ENCODE results near the gene STON1. TPM values are rescaled to one million over a fixed set of nuclear protein-coding genes. Genes with fewer than 3 reads are reported as not detected.

Gene STON1
- total RNA-seq, 2 experiments from 2014 or later = 1.3 TPM

- POLR2A ChIA-PET = no interaction called here
- Mint-ChIP-seq H3K4me3 (no peak overlapping the region), H3K27ac (no peak overlapping the region), H3K27me3 (no peaks in the 10 kb centered on the region), H3K9me3 (no peaks in the 10 kb centered on the region), H3K4me1 (ENCODE audit: low read depth) (no peaks in the 10 kb centered on the region), H3K36me3 (ENCODE audit: low read depth) (no peaks in the 10 kb centered on the region)
- Histone ChIP-seq H3K36me3 (ENCODE audit: insufficient read depth, low read length) (no peaks in the 10 kb centered on the region), H3K4me3 (ENCODE audit: low read length) (no peak overlapping the region), H3K27ac (ENCODE audit: low read depth in 1 of 2, low read length in 2 of 2) (no peak overlapping the region), H3K4me1 (ENCODE audit: insufficient read depth, low read length) (no peaks in the 10 kb centered on the region), H3K9me3 (ENCODE audit: control insufficient read depth in 1 of 2, insufficient read depth in 1 of 2, low read length in 2 of 2) (no peaks in the 10 kb centered on the region), H3K27me3 (ENCODE audit: control insufficient read depth in 1 of 2, insufficient read depth in 2 of 2, low read length in 2 of 2) (no peaks in the 10 kb centered on the region)
- CTCF ChIA-PET = no interaction called here
- ATAC-seq (ENCODE audit: poor library complexity) (no peak), DNase-seq (no peak)
- intact Hi-C loops (cut with DNase I, micrococcal nuclease) = no loop called here
- TF ChIP-seq CTCF (IDR thresholded peaks at IDR 0.05) = no peak
Observed at GRCh38 chr2:48566592-48567310, 36.8 kb downstream of the STON1 start.

- Mint-ChIP-seq H3K4me3 (no peak overlapping the region), H3K27ac (no peak overlapping the region), H3K36me3 (ENCODE audit: low read depth) (no peaks in the 10 kb centered on the region), H3K9me3 (no peaks in the 10 kb centered on the region), H3K4me1 (ENCODE audit: low read depth) (no peaks in the 10 kb centered on the region), H3K27me3 (no peaks in the 10 kb centered on the region)
- ATAC-seq (ENCODE audit: poor library complexity) (no peak), DNase-seq (no peak)
- no peaks in the 10 kb centered on the region for H3K27me3 ChIP-seq (ENCODE audit: control insufficient read depth in 1 of 2, insufficient read depth in 2 of 2, low read length in 2 of 2)
- H3K4me1 ChIP-seq (ENCODE audit: insufficient read depth, low read length) = no peaks in the 10 kb centered on the region
- H3K27ac ChIP-seq (ENCODE audit: low read depth in 1 of 2, low read length in 2 of 2) = no peak overlapping the region
- CTCF ChIA-PET = no interaction called here
- POLR2A ChIA-PET = no interaction called here
- no peaks in the 10 kb centered on the region for H3K9me3 ChIP-seq (ENCODE audit: control insufficient read depth in 1 of 2, insufficient read depth in 1 of 2, low read length in 2 of 2)
- intact Hi-C loops (cut with DNase I, micrococcal nuclease) = no loop called here
- H3K36me3 ChIP-seq (ENCODE audit: insufficient read depth, low read length) = no peaks in the 10 kb centered on the region
- H3K4me3 ChIP-seq (ENCODE audit: low read length) = no peak overlapping the region
- no peak for TF ChIP-seq CTCF (IDR thresholded peaks at IDR 0.05)
Observed at GRCh38 chr2:48567671-48568070, 37.7 kb downstream of the STON1 start.

GRCh38 chr2:48568547-48568946 is 38.6 kb downstream of the STON1 start:
- H3K4me1 Mint-ChIP-seq (ENCODE audit: low read depth) = no peaks in the 10 kb centered on the region
- Histone ChIP-seq H3K4me3 (ENCODE audit: low read length) (no peak overlapping the region), H3K36me3 (ENCODE audit: insufficient read depth, low read length) (no peaks in the 10 kb centered on the region), H3K9me3 (ENCODE audit: control insufficient read depth in 1 of 2, insufficient read depth in 1 of 2, low read length in 2 of 2) (no peaks in the 10 kb centered on the region), H3K27me3 (ENCODE audit: control insufficient read depth in 1 of 2, insufficient read depth in 2 of 2, low read length in 2 of 2) (no peaks in the 10 kb centered on the region), H3K4me1 (ENCODE audit: insufficient read depth, low read length) (no peaks in the 10 kb centered on the region), H3K27ac (ENCODE audit: low read depth in 1 of 2, low read length in 2 of 2) (no peak overlapping the region)
- ATAC-seq (ENCODE audit: poor library complexity) = no peak
- H3K27ac Mint-ChIP-seq = no peak overlapping the region
- H3K9me3 Mint-ChIP-seq = no peaks in the 10 kb centered on the region
- intact Hi-C loops (cut with DNase I, micrococcal nuclease) = no loop called here
- no peak for DNase-seq
- CTCF ChIA-PET = no interaction called here
- no peaks in the 10 kb centered on the region for H3K27me3 Mint-ChIP-seq
- no peaks in the 10 kb centered on the region for H3K36me3 Mint-ChIP-seq (ENCODE audit: low read depth)
- POLR2A ChIA-PET = no interaction called here
- no peak for TF ChIP-seq CTCF (IDR thresholded peaks at IDR 0.05)
- H3K4me3 Mint-ChIP-seq = no peak overlapping the region
